ENCODE measurements around the gene SPACA6. TPM values are rescaled to one million over a fixed set of nuclear protein-coding genes. Genes with fewer than 3 reads are reported as not detected.

Gene SPACA6
- total and polyA plus RNA-seq, 2 experiments from 2014 or later, result 5.1 to 11.5 TPM

- H3K4me1 ChIP-seq (ENCODE audit: insufficient read depth), result peaks cover 12% of the 10 kb centered on the region
- H3F3A ChIP-seq (replicated peaks; ENCODE audit: low read depth), result peaks cover 2% of the 10 kb centered on the region; the same call in 1 of the 2 replicates
- H3K4me3 ChIP-seq, result no peak overlapping the region
- no peaks in the 10 kb centered on the region; the same call in 2 of the 3 replicates for H3K9me3 Mint-ChIP-seq
- H3K4me2 ChIP-seq, result no peak overlapping the region
- peaks cover 12% of the 10 kb centered on the region for H3K27me3 Mint-ChIP-seq (ENCODE audit: insufficient read depth, low read depth, poor library complexity)
- H2AFZ ChIP-seq, result no peak overlapping the region
- H3K9me2 ChIP-seq (ENCODE audit: insufficient read depth), result no peaks in the 10 kb centered on the region
- H3K36me3 ChIP-seq (ENCODE audit: insufficient read depth), result no peaks in the 10 kb centered on the region
- no peaks in the 10 kb centered on the region; the same call in 1 of the 2 replicates for H4K20me1 ChIP-seq (replicated peaks; ENCODE audit: insufficient read depth)
- TF ChIP-seq CREB1 (CRISPR knock-in tag; IDR thresholded peaks at IDR 0.05; ENCODE audit: low read depth) (no peak), REST (IDR thresholded peaks at IDR 0.05; ENCODE audit: unreplicated experiment) (no peak), ZNF114 (CRISPR knock-in tag; IDR thresholded peaks at IDR 0.05) (no peak), NANOG (IDR thresholded peaks at IDR 0.05; ENCODE audit: borderline replicate concordance) (no peak), ETS1 (IDR thresholded peaks at IDR 0.05) (no peak), ZNF331 (CRISPR knock-in tag; IDR thresholded peaks at IDR 0.05; ENCODE audit: low read depth) (no peak), JUNB (IDR thresholded peaks at IDR 0.05; ENCODE audit: unreplicated experiment) (no peak), POLR2AphosphoS5 (IDR thresholded peaks at IDR 0.05; ENCODE audit: low read depth) (no peak), EZH2phosphoT487 (IDR thresholded peaks at IDR 0.05; ENCODE audit: unreplicated experiment) (no peak), STAT1 (IDR thresholded peaks at IDR 0.05; ENCODE audit: unreplicated experiment) (no peak), EZH2 (IDR thresholded peaks at IDR 0.05; ENCODE audit: low read depth, unreplicated experiment) (no peak), CTCF (conservative IDR thresholded peaks at IDR 0.05; ENCODE audit: low read depth in 2 of 2) (no peak), ZNF462 (CRISPR knock-in tag; IDR thresholded peaks at IDR 0.05) (no peak)
- ATAC-seq (no peak), DNase-seq (ENCODE audit: low spot score) (no peak)
- H3K27ac Mint-ChIP-seq, result no peak overlapping the region
- H3K79me2 ChIP-seq (replicated peaks; ENCODE audit: insufficient read depth), result peaks cover 13% of the 10 kb centered on the region; the same call in 1 of the 2 replicates
- no peak overlapping the region for H3K4me3 Mint-ChIP-seq
- no peaks in the 10 kb centered on the region for H3K27me3 ChIP-seq (ENCODE audit: insufficient read depth)
- peaks cover 39% of the 10 kb centered on the region; the same call in 2 of the 3 replicates for H3K36me3 Mint-ChIP-seq (ENCODE audit: low read depth)
- H3K27ac ChIP-seq (ENCODE audit: low read depth), result no peak overlapping the region
- peaks cover 28% of the 10 kb centered on the region for H3K4me1 Mint-ChIP-seq
Measured at GRCh38 chr19:51696606-51697005, 3.5 kb downstream of the SPACA6 start.
